Measurements from ENCODE around the gene NOL6.

NOL6 gene

DNA sequence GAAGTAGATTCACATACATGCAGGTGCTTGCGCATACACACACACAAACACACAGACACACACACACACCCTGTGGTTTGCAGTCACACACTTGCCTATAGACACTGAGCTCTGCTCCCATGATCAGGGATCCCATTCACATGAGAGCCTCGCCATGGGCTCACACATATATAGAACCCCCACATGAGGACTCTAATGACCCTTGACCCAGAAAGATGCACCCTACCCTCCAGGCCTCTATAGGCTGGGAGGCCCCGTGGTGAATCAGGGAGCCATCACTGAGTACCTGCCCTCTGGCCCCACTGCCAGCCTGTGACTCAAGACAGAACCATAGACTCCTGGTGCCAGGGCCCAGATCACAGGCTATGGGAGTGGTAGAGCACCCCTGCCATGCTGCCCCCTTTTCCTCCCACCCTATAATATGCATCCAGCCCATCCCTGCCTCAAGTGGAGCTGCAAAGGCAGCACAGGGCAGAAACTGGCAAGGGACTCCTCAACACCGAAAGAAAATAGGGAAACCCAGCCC, 23.0 kb downstream of the NOL6 start:
- no peak for DNase-seq (ENCODE audit: low read depth in 2 of 2)

GRCh38 chr9:33449715-33450114, 24.0 kb downstream of the NOL6 start:
- DNase-seq (ENCODE audit: low read depth in 2 of 2) = no peak

- DNase-seq (ENCODE audit: low read depth in 2 of 2) = no peak
These were observed 25.7 kb downstream of the NOL6 start for GRCh38 chr9:33447799-33448553.

DNA sequence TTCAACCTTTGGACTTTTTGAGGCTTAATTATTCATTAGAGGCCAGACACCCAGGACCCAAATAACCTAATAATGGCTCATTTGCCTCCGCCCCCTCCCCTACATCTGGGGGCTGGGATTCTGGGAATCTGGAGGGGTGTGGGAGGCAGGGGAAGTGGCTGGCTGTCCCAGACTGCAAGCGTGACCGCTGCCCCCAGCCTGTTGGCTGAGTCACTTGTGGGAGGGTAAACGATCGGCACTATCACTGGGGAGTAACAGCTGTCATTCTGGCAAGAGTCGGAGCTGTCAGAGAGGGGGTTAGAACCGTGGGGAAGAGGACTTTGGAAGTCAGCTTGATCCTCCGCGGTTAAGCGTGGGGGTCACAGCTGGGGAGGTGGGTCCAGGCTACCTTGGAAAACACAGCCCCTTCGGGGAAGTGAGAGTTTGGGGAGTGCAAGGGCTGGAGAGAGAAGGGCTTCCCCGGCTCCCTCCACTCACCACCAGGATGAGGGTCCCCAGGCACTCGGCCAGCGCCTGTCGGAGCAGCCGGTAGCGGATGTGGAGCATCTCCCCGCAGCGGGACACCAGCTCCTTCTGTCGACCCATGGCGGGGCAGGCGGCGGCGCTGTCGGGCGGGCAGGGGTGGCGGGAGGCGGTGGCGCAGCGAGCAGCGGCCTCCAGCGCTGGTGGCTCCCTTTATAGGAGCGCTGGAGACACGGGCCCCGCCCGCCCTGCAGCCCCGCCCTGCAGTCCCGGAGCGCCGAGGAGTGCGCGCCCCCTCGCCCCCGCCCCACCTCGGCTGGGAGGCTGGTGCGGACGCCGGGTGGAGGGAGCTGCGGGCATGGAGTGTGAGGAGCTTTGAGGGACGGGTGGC, 26.6 kb downstream of the NOL6 start, which contains the start of gene AQP3:
Gene AQP3, minus strand, starts transcription at position 648 of the 853 bp plus-strand sequence. Its CDS starts 63 bp downstream, at position 585.
- DNase-seq (ENCODE audit: low read depth in 2 of 2) = peak in 1 of 2 experiments; percentile 5

- no peak for DNase-seq (ENCODE audit: low read depth in 2 of 2)
These were observed 27.3 kb downstream of the NOL6 start for GRCh38 chr9:33446240-33446945.

GRCh38 chr9:33445389-33446239, 28.1 kb downstream of the NOL6 start:
- no peak for DNase-seq (ENCODE audit: low read depth in 2 of 2)

DNA sequence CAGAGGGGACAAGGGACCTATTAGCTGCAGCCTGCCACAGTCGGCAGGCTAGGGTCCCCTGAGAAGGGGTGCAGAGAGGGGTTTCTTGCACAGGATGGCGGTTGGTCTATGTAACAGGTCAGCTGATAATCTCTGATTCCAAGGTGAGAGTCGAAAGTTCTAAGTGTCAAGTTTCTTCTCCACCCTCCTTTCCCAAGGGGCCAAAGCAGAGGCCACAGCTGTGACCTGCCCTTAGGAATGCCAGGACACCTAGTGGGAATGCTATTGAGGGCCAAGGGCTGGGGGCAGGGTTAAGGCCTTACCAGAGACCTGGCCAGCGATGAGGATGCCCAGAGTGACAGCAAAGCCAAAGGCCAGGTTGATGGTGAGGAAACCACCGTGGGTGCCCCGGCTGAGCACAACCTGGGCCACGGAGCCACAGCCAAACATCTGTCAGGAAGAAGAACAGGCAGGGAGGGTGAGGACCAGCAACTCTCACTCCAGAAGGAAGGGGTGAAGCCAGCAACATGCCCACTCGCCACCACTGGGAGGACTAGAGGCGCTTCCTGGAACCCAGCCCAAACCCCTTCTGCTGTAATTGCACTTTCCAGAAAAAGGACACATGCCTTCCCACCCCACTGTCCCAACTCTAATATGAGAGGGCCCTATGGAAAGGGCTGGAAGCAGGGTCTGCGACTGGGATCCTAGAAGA, 30.1 kb downstream of the NOL6 start:
- no peak for DNase-seq (ENCODE audit: low read depth in 2 of 2)

DNA sequence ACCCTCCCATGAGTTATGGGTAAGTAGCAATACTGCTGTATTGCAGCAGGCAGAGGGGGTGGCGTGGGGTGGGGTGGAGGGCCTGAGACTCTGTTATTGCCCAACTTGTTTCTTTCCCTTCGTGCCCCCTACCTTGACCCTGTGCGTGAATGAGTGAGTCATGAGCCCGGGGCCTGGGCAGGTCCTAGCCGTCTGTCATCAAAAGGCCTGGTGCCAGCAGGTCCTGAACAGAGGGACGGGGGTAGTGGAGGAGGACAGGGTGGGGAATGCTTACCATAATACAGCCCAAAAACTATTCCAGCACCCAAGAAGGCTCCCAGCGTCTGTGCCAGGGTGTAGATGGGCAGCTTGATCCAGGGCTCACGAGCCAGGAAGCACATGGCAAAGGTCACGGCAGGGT, 30.7 kb downstream of the NOL6 start:
- DNase-seq (ENCODE audit: low read depth in 2 of 2) = no peak

DNA sequence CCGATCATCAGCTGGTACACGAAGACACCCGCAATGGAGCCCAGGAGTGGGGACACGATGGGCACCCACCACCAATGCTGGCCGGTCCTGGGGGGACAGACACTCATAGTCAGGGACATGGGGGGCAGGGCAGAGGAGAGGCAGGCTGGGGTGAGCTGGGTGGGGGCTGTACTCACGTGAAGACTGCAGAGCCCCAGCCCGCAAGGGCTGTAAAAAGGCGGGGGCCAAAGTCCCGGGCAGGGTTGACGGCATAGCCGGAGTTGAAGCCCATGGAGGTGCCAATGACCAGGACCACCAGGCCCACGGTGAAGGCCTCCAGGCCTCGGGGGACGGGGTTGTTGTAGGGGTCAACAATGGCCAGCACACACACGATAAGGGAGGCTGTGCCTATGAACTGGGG, 31.6 kb downstream of the NOL6 start:
- DNase-seq (ENCODE audit: low read depth in 2 of 2) = no peak

DNA sequence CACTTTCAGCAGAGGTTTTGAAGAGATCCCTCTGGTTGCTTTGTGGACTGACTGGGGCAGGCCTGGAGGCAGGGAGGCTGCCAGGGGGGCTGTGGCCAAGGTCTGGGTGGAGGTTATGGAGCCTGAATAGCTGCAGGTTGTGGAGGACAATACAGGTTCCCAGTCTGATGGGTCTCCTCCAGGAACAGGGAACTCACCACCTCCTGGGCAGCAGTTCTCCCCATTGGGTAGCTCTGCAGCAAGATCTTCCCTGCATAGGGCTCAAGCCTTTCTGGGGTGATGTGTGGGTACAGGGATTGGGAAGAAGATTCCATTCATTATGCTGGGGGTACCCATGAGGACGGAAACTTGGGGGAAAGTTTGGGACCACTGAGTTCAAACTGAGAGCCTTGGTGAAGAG, 33.1 kb downstream of the NOL6 start:
- no peak for DNase-seq (ENCODE audit: low read depth in 2 of 2)

GRCh38 chr9:33440204-33440603, 33.5 kb downstream of the NOL6 start:
- no peak for DNase-seq (ENCODE audit: low read depth in 2 of 2)

- DNase-seq (ENCODE audit: low read depth in 2 of 2) = no peak
These were observed 34.0 kb downstream of the NOL6 start for GRCh38 chr9:33439731-33440130.

DNA sequence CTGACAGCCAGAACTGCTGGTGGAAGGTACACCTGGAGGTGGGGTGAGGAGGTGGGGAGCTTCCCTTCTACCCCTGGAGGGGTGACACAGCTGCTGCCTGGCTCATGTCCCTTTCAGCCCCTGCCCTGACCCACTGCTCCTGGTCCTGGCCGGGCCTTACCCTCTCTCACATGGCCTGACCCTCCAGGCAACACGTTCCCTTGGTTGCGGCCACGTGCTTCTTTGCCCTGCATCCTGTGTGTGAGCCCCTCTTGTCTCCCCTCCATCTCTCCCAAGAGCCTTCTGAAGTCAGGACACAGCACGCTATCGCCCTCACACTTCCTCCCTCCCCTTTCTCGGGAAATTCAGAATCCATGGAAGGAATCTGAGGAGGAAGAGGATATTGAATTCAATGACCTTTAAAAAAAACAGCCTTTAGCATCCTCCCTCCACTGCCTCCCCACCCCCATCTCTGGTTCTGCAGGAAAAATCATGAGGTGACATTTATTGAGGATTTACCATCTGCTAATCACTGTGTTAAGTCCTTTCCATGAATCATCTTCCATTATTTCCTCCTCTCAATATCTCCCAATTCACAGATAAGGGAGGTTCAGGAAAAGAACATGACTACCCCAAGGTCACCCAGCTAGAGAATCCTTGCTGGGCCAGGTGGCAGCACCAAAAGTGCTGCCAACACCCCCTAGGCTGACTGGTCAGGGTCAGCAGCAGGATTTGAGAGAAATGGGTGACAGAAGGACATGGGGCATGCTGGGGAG, 34.6 kb downstream of the NOL6 start:
- no peak for DNase-seq (ENCODE audit: low read depth in 2 of 2)

- DNase-seq (ENCODE audit: low read depth in 2 of 2) = no peak
These were observed 35.8 kb downstream of the NOL6 start for GRCh38 chr9:33437898-33438297.

- no peak for DNase-seq (ENCODE audit: low read depth in 2 of 2)
These were observed 36.5 kb downstream of the NOL6 start for GRCh38 chr9:33437205-33437604.

GRCh38 chr9:33436445-33436844, 37.3 kb downstream of the NOL6 start:
- DNase-seq (ENCODE audit: low read depth in 2 of 2) = no peak

- DNase-seq (ENCODE audit: low read depth in 2 of 2) = no peak
These were observed 37.9 kb downstream of the NOL6 start for GRCh38 chr9:33435821-33436277.

- no peak for DNase-seq (ENCODE audit: low read depth in 2 of 2)
These were observed 39.2 kb downstream of the NOL6 start for GRCh38 chr9:33434317-33435105.

DNA sequence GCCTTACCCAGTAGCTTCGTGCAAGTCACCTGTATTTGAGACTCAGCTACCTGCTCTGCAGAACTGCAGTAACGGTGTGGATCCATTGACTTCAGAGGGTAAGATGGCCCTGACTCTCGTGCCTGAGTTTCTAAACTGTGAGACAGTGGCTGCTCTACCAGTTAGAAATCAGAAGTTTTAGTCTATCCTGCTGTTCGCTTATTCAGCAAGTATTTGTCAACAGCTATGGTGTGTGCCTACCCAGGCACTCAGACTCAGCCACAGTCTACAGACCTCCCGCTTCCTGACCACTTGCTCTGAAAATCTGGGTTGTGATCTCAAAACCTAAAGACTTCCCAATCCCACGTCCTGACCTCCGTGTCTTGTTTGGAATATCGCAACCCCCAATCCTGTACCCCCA, 39.9 kb downstream of the NOL6 start:
- DNase-seq (ENCODE audit: low read depth in 2 of 2) = no peak
